ENCODE results near the gene RPL15. TPM values are rescaled to one million over a fixed set of nuclear protein-coding genes. Genes with fewer than 3 reads are reported as not detected.

Gene RPL15
- total and polyA plus RNA-seq, 2 of the 13 experiments (the other 11 are each of a cell fraction or from before 2014, with no cell fraction given): 1,297 to 3,693 TPM

DNA sequence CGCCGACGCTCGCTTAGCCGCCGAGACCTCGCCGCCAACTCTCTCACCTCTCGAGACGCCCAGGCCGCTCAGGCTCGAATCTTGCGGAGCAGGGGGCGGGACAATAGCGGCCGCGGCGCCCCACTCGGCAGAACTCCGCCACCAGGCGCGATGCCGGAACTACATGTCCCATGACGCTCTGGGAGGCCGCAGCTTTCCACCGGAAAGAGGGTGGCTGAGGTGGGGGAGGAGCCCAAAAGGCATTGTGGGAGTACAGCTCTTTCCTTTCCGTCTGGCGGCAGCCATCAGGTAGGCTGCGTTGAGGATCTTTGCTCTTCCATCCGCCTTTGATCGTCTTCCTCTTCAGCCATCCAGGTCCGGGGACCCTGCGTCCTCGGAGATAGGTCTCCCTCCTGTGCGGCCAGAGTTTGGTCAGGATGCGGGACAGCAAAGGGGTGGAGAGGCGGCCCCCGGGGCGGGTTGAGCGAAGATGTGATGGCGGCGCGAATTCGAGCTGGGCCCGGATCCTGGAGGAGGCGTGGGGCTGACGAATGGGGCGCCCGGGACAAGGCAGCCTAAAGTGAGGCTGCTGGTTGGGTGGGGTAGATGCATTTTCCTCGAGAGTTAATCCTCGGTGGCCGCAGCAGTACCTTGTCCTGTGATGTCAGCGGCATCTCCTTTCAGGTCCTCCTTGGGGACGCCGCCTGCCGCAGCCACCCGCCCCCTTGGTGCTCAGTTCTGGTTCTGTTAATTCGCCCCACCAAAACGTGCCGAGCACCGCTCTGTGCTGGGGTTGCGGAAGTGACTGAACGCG lies at the start of gene RPL15, which contains the start of gene NKIRAS1 (continued):
- TF ChIP-seq AGO1 (IDR thresholded peaks at IDR 0.05; ENCODE audit: low read depth, low read length, poor library complexity, severe bottlenecking) (no peak), ONECUT2 (CRISPR knock-in tag; IDR thresholded peaks at IDR 0.05) (0 out of 2 replicates have a peak, but pooled peaks have one; percentile 24), FOXO1 (CRISPR knock-in tag; IDR thresholded peaks at IDR 0.05) (no peak; the same call in none of the 2 replicates), MXI1 (IDR thresholded peaks at IDR 0.05; ENCODE audit: borderline replicate concordance, low read depth, low read length) (peak; percentile 74), HES4 (CRISPR knock-in tag; IDR thresholded peaks at IDR 0.05; ENCODE audit: borderline replicate concordance) (no peak; the same call in 1 of the 2 replicates), MED8 (CRISPR knock-in tag; IDR thresholded peaks at IDR 0.05; ENCODE audit: insufficient replicate concordance) (peak; percentile 78), NFIC (IDR thresholded peaks at IDR 0.05; ENCODE audit: low read length) (no peak), ZNF747 (CRISPR knock-in tag; IDR thresholded peaks at IDR 0.05; ENCODE audit: borderline replicate concordance) (peak; percentile 94), ZMAT3 (CRISPR knock-in tag; conservative IDR thresholded peaks at IDR 0.05) (peak; percentile 61), MZF1 (CRISPR knock-in tag; IDR thresholded peaks at IDR 0.05; ENCODE audit: borderline replicate concordance) (0 out of 2 replicates have a peak, but pooled peaks have one; percentile 71), TMF1 (CRISPR knock-in tag; IDR thresholded peaks at IDR 0.05; ENCODE audit: low read depth) (no peak; the same call in 1 of the 2 replicates), RXRB (CRISPR knock-in tag; IDR thresholded peaks at IDR 0.05; ENCODE audit: borderline replicate concordance) (peak; percentile 62), ZNF431 (CRISPR knock-in tag; IDR thresholded peaks at IDR 0.05; ENCODE audit: borderline replicate concordance, low read depth) (peak; percentile 78; the same call in 1 of the 2 replicates), SMC3 (IDR thresholded peaks at IDR 0.05; ENCODE audit: low read length) (no peak), ZFP1 (CRISPR knock-in tag; IDR thresholded peaks at IDR 0.05) (0 out of 2 replicates have a peak, but pooled peaks have one; percentile 24), ZNF782 (CRISPR knock-in tag; IDR thresholded peaks at IDR 0.05; ENCODE audit: borderline replicate concordance) (no peak), ZMYM2 (CRISPR knock-in tag; IDR thresholded peaks at IDR 0.05) (no peak)
- TF ChIP-seq, protein P1, sequence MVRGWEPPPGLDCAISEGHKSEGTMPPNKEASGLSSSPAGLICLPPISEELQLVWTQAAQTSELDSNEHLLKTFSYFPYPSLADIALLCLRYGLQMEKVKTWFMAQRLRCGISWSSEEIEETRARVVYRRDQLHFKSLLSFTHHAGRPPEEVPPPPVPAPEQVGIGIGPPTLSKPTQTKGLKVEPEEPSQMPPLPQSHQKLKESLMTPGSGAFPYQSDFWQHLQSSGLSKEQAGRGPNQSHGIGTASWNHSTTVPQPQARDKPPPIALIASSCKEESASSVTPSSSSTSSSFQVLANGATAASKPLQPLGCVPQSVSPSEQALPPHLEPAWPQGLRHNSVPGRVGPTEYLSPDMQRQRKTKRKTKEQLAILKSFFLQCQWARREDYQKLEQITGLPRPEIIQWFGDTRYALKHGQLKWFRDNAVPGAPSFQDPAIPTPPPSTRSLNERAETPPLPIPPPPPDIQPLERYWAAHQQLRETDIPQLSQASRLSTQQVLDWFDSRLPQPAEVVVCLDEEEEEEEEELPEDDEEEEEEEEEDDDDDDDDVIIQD (CRISPR knock-in tag; IDR thresholded peaks at IDR 0.05; ENCODE audit: low read depth): peak; percentile 99
- TF ChIP-seq, protein P2, sequence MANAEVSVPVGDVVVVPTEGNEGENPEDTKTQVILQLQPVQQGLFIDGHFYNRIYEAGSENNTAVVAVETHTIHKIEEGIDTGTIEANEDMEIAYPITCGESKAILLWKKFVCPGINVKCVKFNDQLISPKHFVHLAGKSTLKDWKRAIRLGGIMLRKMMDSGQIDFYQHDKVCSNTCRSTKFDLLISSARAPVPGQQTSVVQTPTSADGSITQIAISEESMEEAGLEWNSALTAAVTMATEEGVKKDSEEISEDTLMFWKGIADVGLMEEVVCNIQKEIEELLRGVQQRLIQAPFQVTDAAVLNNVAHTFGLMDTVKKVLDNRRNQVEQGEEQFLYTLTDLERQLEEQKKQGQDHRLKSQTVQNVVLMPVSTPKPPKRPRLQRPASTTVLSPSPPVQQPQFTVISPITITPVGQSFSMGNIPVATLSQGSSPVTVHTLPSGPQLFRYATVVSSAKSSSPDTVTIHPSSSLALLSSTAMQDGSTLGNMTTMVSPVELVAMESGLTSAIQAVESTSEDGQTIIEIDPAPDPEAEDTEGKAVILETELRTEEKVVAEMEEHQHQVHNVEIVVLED (CRISPR knock-in tag; IDR thresholded peaks at IDR 0.05; ENCODE audit: borderline replicate concordance): peak; percentile 87
- TF ChIP-seq, protein P3, sequence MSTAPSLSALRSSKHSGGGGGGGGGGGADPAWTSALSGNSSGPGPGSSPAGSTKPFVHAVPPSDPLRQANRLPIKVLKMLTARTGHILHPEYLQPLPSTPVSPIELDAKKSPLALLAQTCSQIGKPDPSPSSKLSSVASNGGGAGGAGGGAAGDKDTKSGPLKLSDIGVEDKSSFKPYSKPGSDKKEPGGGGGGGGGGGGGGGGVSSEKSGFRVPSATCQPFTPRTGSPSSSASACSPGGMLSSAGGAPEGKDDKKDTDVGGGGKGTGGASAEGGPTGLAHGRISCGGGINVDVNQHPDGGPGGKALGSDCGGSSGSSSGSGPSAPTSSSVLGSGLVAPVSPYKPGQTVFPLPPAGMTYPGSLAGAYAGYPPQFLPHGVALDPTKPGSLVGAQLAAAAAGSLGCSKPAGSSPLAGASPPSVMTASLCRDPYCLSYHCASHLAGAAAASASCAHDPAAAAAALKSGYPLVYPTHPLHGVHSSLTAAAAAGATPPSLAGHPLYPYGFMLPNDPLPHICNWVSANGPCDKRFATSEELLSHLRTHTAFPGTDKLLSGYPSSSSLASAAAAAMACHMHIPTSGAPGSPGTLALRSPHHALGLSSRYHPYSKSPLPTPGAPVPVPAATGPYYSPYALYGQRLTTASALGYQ (CRISPR knock-in tag; IDR thresholded peaks at IDR 0.05): no peak; the same call in 1 of the 2 replicates
- TF ChIP-seq, protein P4, sequence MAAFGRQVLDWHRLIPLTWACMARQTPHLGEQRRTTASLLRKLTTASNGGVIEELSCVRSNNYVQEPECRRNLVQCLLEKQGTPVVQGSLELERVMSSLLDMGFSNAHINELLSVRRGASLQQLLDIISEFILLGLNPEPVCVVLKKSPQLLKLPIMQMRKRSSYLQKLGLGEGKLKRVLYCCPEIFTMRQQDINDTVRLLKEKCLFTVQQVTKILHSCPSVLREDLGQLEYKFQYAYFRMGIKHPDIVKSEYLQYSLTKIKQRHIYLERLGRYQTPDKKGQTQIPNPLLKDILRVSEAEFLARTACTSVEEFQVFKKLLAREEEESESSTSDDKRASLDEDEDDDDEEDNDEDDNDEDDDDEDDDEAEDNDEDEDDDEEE (CRISPR knock-in tag; IDR thresholded peaks at IDR 0.05): no peak
- TF ChIP-seq, protein P5, sequence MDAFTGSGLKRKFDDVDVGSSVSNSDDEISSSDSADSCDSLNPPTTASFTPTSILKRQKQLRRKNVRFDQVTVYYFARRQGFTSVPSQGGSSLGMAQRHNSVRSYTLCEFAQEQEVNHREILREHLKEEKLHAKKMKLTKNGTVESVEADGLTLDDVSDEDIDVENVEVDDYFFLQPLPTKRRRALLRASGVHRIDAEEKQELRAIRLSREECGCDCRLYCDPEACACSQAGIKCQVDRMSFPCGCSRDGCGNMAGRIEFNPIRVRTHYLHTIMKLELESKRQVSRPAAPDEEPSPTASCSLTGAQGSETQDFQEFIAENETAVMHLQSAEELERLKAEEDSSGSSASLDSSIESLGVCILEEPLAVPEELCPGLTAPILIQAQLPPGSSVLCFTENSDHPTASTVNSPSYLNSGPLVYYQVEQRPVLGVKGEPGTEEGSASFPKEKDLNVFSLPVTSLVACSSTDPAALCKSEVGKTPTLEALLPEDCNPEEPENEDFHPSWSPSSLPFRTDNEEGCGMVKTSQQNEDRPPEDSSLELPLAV (CRISPR knock-in tag; conservative IDR thresholded peaks at IDR 0.05; ENCODE audit: low read depth): no peak
